K562 (cell line): ENCODE measurements around the gene AUNIP. TPM values are rescaled to one million over a fixed set of nuclear protein-coding genes. Genes with fewer than 3 reads are reported as not detected.

ENCODE experiments used
- ATAC-seq: fragments of 200-7000 bp; cut with Tn5 transposase; 3 replicates; pipeline ENCODE4 v1.9.1; 2020; ENCODE audit warnings: moderate library complexity
- BruUV-seq: library from RNA; stranded (reverse); fragments of 400-500 nt; replicated peaks from 2 replicates; lab custom pipeline; 2021; lab: Mats Ljungman, UMichigan
- CTCF ChIA-PET: fragments of 300-600 bp; formaldehyde crosslinking; extraction: SDS; loops from one replicate; lab custom pipeline; 2021; ENCODE audit warnings: low intra/inter-chr PET ratio; lab: Yijun Ruan, JAX
- POLR2A ChIA-PET: fragments of 300-600, 350-650 bp; sonication (Branson Sonifier 250); formaldehyde crosslinking; extraction: SDS; loops from one replicate; lab custom pipeline; 2021; ENCODE audit warnings: antibody characterized with exemption, inconsistent platforms; lab: Yijun Ruan, JAX
- DNase-seq, 4 experiments: peaks; one replicate each; pipeline versions ENCODE4 v3.0.0 to v3.0.0-alpha.2; 2011 to 2018; ENCODE audit warnings: low spot score in 3 of 4, mixed read lengths in 3 of 4; ENCODE audit errors: extremely low read depth in 1 of 4
- FAIRE-seq: peaks from 2 replicates; lab custom pipeline; 2011; peaks lifted over from hg19 to GRCh38; lab: Jason Lieb, UNC
- H2AFZ ChIP-seq: 2 replicates; pipeline ENCODE4 v1.6.0; 2011; ENCODE audit warnings: low read depth, low read length, control low read depth, inconsistent platforms
- H3K27ac ChIP-seq: fragments of 200-600 bp; 3 replicates; pipeline ENCODE4 v1.8.0; 2011; ENCODE audit warnings: low read depth, mild to moderate bottlenecking, control low read depth, inconsistent platforms, low read length, moderate library complexity, mixed read lengths; ENCODE audit errors: extremely low read depth
- H3K27me3 ChIP-seq, 2 experiments: fragments of 300-600 bp in 1 of 2; 2 replicates in 1 of 2; 3 replicates in 1 of 2; pipeline versions ENCODE4 v1.6.0 to v1.8.0; 2011; ENCODE audit warnings: inconsistent platforms in 2 of 2, low read length in 2 of 2, mild to moderate bottlenecking in 1 of 2, mixed read lengths in 1 of 2, moderate library complexity in 1 of 2; ENCODE audit not compliant: control insufficient read depth in 2 of 2, insufficient read depth in 2 of 2
- H3K36me3 ChIP-seq: fragments of 300-600 bp; 3 replicates; pipeline ENCODE4 v1.8.0; 2011; ENCODE audit warnings: mild to moderate bottlenecking, low read length, inconsistent platforms; ENCODE audit not compliant: control insufficient read depth, insufficient read depth
- H3K4me1 ChIP-seq, 2 experiments: fragments of 200-600 bp in 1 of 2; replicated peaks in 1 of 2; 2 replicates in 1 of 2; 3 replicates in 1 of 2; pipeline versions ENCODE4 v1.5.1 to v1.8.0; 2011; ENCODE audit warnings: inconsistent platforms in 2 of 2, low read length in 2 of 2, mild to moderate bottlenecking in 1 of 2, mixed read lengths in 1 of 2, moderate library complexity in 1 of 2; ENCODE audit not compliant: control insufficient read depth in 2 of 2, insufficient read depth in 2 of 2
- H3K4me2 ChIP-seq: 2 replicates; pipeline ENCODE4 v1.6.1; 2011; ENCODE audit warnings: low read length, control low read depth, inconsistent platforms, mixed read lengths; ENCODE audit not compliant: insufficient read depth
- H3K4me3 ChIP-seq: fragments of 200-600 bp; sonication (generic), shearing (Covaris generic); 2 replicates; pipeline ENCODE4 v1.5.1; 2016; ENCODE audit warnings: control low read depth, inconsistent platforms
- H3K79me2 ChIP-seq: fragments of 200-600 bp; 3 replicates; pipeline ENCODE4 v1.8.0; 2011; ENCODE audit warnings: low read length, inconsistent platforms; ENCODE audit not compliant: control insufficient read depth, insufficient read depth
- H3K9ac ChIP-seq, 2 experiments: 2 replicates each; pipeline versions ENCODE4 v1.6.0 to v1.6.1; 2011; ENCODE audit warnings: low read depth in 2 of 2, low read length in 2 of 2, control low read depth in 1 of 2, inconsistent platforms in 1 of 2, mild to moderate bottlenecking in 1 of 2, mixed read lengths in 1 of 2; ENCODE audit not compliant: insufficient read depth in 1 of 2
- H3K9me1 ChIP-seq: one replicate; pipeline ENCODE4 v1.6.0; 2011; ENCODE audit warnings: inconsistent platforms, mild to moderate bottlenecking, low read length, moderate library complexity; ENCODE audit not compliant: control insufficient read depth, insufficient read depth
- H3K9me3 ChIP-seq: replicated peaks from 2 replicates; pipeline ENCODE4 v1.5.1; 2011; ENCODE audit warnings: low read depth, low read length, inconsistent platforms; ENCODE audit not compliant: control insufficient read depth, insufficient read depth
- H4K20me1 ChIP-seq: replicated peaks from 2 replicates; pipeline ENCODE4 v1.6.1; 2011; ENCODE audit warnings: low read length, inconsistent platforms, mixed read lengths; ENCODE audit not compliant: control insufficient read depth, insufficient read depth
- C11orf30 ChIP-seq: fragments of 450-650 bp; IDR thresholded peaks from 2 replicates; pipeline ENCODE4 v1.6.1; 2016; ENCODE audit warnings: low read depth, mild to moderate bottlenecking
- DDX20 ChIP-seq: fragments of 450-650 bp; IDR thresholded peaks from 2 replicates; pipeline ENCODE4 v1.6.1; 2016; ENCODE audit warnings: missing genetic modification characterization, low read depth, mild to moderate bottlenecking, missing compliant biosample characterization, moderate library complexity
- ETS1 ChIP-seq: conservative IDR thresholded peaks from 2 replicates; pipeline ENCODE4 v1.6.1; 2011; ENCODE audit warnings: low read depth, mild to moderate bottlenecking, low read length; ENCODE audit not compliant: control insufficient read depth
- JUN ChIP-seq, 2 experiments: sonication (generic) in 1 of 2; formaldehyde crosslinking in 1 of 2; IDR thresholded peaks; 2 replicates each; pipeline versions ENCODE4 v1.6.1 to v1.8.0; 2012 to 2022; ENCODE audit warnings: borderline replicate concordance in 2 of 2, mild to moderate bottlenecking in 2 of 2, improper control_type of control experiment in 1 of 2, low read depth in 1 of 2, low read length in 1 of 2, missing genetic modification reagents in 1 of 2
- MAFG ChIP-seq: fragments of 450-650 bp; conservative IDR thresholded peaks from 2 replicates; pipeline ENCODE4 v1.6.1; 2016; ENCODE audit warnings: missing genetic modification characterization, missing compliant biosample characterization
- NFE2 ChIP-seq: IDR thresholded peaks from 2 replicates; pipeline ENCODE4 v1.6.1; 2014; ENCODE audit warnings: antibody characterized with exemption, low read depth
- NR2C2 ChIP-seq, 2 experiments: fragments of 200-800 bp in 1 of 2; sonication (Bioruptor generic) in 1 of 2; sonication (generic) in 1 of 2; formaldehyde crosslinking in 1 of 2; IDR thresholded peaks; 2 replicates each; pipeline versions ENCODE4 v1.6.1 to v1.8.0; 2016 to 2022; ENCODE audit warnings: mild to moderate bottlenecking in 1 of 2, missing compliant biosample characterization in 1 of 2, missing genetic modification characterization in 1 of 2, missing genetic modification reagents in 1 of 2
- PHF20 ChIP-seq: fragments of 450-650 bp; IDR thresholded peaks from 2 replicates; pipeline ENCODE4 v1.6.1; 2018; ENCODE audit not compliant: partially characterized antibody
- POLR2G ChIP-seq: fragments of 200-400 bp; formaldehyde crosslinking; IDR thresholded peaks from 2 replicates; pipeline ENCODE4 v1.6.1; 2017; ENCODE audit warnings: low read depth, mild to moderate bottlenecking, antibody characterized with exemption, low read length, moderate library complexity
- POLR3G ChIP-seq: IDR thresholded peaks from 2 replicates; pipeline ENCODE4 v1.6.1; 2011; ENCODE audit not compliant: insufficient read length, insufficient replicate concordance; ENCODE audit errors: extremely low read depth
- PRMT5 ChIP-seq: sonication (generic); formaldehyde crosslinking; IDR thresholded peaks from 2 replicates; pipeline ENCODE4 v1.5.0; 2020; ENCODE audit warnings: missing genetic modification reagents
- SREBF1 ChIP-seq: fragments of 150-350 bp; IDR thresholded peaks from 2 replicates; pipeline ENCODE4 v1.6.1; 2014; ENCODE audit warnings: antibody characterized with exemption, low read depth, low read length, borderline replicate concordance
- SUPT5H ChIP-seq: fragments of 450-650 bp; IDR thresholded peaks from 2 replicates; pipeline ENCODE4 v1.6.1; 2016
- TOE1 ChIP-seq, 2 experiments: fragments of 450-650 bp in 1 of 2; sonication (generic) in 1 of 2; formaldehyde crosslinking in 1 of 2; IDR thresholded peaks; 2 replicates each; pipeline versions ENCODE4 v1.7.1 to v1.8.0; 2016 to 2022; ENCODE audit warnings: borderline replicate concordance in 2 of 2, mild to moderate bottlenecking in 2 of 2, antibody characterized with exemption in 1 of 2, inconsistent platforms in 1 of 2, low read depth in 1 of 2, missing genetic modification reagents in 1 of 2, moderate library complexity in 1 of 2
- TSC22D4 ChIP-seq: fragments of 450-650 bp; IDR thresholded peaks from 2 replicates; pipeline ENCODE4 v1.6.1; 2016; ENCODE audit warnings: missing genetic modification characterization, missing biosample characterization, control low read depth
- VEZF1 ChIP-seq: fragments of 200-800 bp; sonication (Bioruptor generic); IDR thresholded peaks from 2 replicates; pipeline ENCODE4 v1.6.1; 2017; ENCODE audit warnings: missing genetic modification characterization, missing compliant biosample characterization
- ZFPM2 ChIP-seq: fragments of 250-450 bp; sonication (Bioruptor Pico); IDR thresholded peaks from 2 replicates; pipeline ENCODE4 v1.5.1; 2022; ENCODE audit warnings: mild to moderate bottlenecking
- ZNF316 ChIP-seq: fragments of 450-650 bp; IDR thresholded peaks from 2 replicates; pipeline ENCODE4 v1.6.1; 2016
- ZNF384 ChIP-seq: IDR thresholded peaks from 2 replicates; pipeline ENCODE4 v1.6.1; 2012; ENCODE audit warnings: low read depth, low read length, improper control_type of control experiment
- ZNF551 ChIP-seq: fragments of 250-450 bp; sonication (Bioruptor Pico); IDR thresholded peaks from 2 replicates; pipeline ENCODE4 v1.5.0; 2021; ENCODE audit warnings: mild to moderate bottlenecking, moderate library complexity
- ZNF57 ChIP-seq: fragments of 450-650 bp; formaldehyde crosslinking; IDR thresholded peaks from 2 replicates; pipeline ENCODE4 v1.4.0; 2020; ENCODE audit warnings: mild to moderate bottlenecking, moderate library complexity
- ZNF583 ChIP-seq: fragments of 250-450 bp; sonication (Bioruptor Pico); IDR thresholded peaks from 2 replicates; pipeline ENCODE4 v1.4.0; 2020
- WGBS: fragments of 100-300 bp; shearing (Covaris generic); methylation state at CpG from one replicate; pipeline ENCODE4 v1.1.6; 2016; ENCODE audit warnings: low coverage, mixed read lengths; ENCODE audit not compliant: insufficient coverage; ENCODE audit errors: missing lambda C conversion rate; 5-methylcytosine and 5-hydroxymethylcytosine counted together
- in situ Hi-C: fragments of 300-500 bp; cut with MboI; formaldehyde crosslinking; loops from 4 replicates; pipeline ENCODE4 v1.15.0; 2018; ENCODE audit warnings: inconsistent platforms, mixed read lengths
- intact Hi-C: fragments of 100-400 bp; cut with micrococcal nuclease; formaldehyde crosslinking; loops from 2 replicates; pipeline ENCODE4 v1.14.2; 2022
- polyA plus RNA-seq, 8 experiments: library from polyadenylated mRNA; depleted of rRNA in 4 of 8; stranded (reverse) in 5 of 8; unstranded in 3 of 8; fragments of >200 nt; fragmentation: Nextera tagmentation in 2 of 8; fragmentation: Illumina TruSeq in 1 of 8; extraction: Ambion mirVana in 2 of 8; extraction: Trizol in 1 of 8; gene quantifications; 2 replicates each; pipeline versions ENCODE4 v1.2.1 to v1.2.3, GENCODE V29; 2011 to 2014; ENCODE audit warnings: inconsistent platforms in 1 of 8, missing spikeins in 1 of 8
- total RNA-seq, 7 experiments: library from RNA; depleted of rRNA in 6 of 7; stranded (reverse); fragments of >200 nt in 6 of 7; fragmentation: Illumina TruSeq in 2 of 7; extraction: Trizol in 2 of 7; gene quantifications; 2 replicates each; pipeline versions ENCODE4 v1.2.1 to v1.2.3, GENCODE V29; 2011 to 2021; ENCODE audit warnings: low replicate concordance in 1 of 7

The AUNIP gene
- total and polyA plus RNA-seq, 9 of the 15 experiments (the other 6 are each of a cell fraction or from before 2014, with no cell fraction given) = 12.1 to 53.8 (median 47.1) TPM

DNA sequence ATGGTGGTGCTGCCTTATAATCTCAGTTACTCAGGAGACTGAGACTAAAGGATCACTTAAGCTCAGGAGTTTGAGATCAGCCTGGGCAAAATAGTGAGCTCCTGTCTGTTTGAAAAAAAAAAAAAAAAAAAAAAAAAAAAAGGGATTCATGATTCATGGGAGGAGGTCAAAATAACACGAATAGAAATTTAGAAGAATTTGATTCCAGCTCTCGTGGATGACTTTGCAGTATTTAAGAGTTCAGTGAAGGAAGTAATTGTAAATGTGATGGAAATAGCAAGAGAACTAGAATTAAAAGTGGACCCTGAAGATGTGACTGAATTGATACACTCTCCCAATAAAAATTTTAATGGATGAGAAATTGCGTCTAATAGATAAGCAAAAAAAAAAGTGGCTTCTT lies 15.8 kb downstream of the AUNIP start:
- Histone ChIP-seq H4K20me1 (peaks cover 6% of the 10 kb centered on the region; the same call in 1 of the 2 replicates), H3K4me3 (no peak overlapping the region), H3K9me3 (no peaks in the 10 kb centered on the region), H3K27me3 (no peaks in the 10 kb centered on the region), H2AFZ (no peak overlapping the region), H3K27ac (no peak overlapping the region), H3K9ac (no peak overlapping the region), H3K9me1 (no peaks in the 10 kb centered on the region), H3K79me2 (peaks cover 88% of the 10 kb centered on the region), H3K4me1 (peaks cover 0 to 15% of the 10 kb centered on the region in 2 experiments; a peak in 3 of 5 replicates), H3K4me2 (no peak overlapping the region), H3K36me3 (peaks cover 31% of the 10 kb centered on the region)
- intact Hi-C loops (no loop called here), in situ Hi-C loops (no loop called here)
- POLR2A ChIA-PET = interaction anchor here (0.7 to 10.8 kb wide), 4 partner anchors 13 to 53 kb away, joined by 3 to 108 read pairs (median 4); no protein-coding TSS in a partner anchor
- CTCF ChIA-PET = no interaction called here
- FAIRE-seq = no peak
- DNase-seq = no peak
- WGBS = 76% methylated on average over 3 of the region's 3 CpGs
- BruUV-seq = no TSS peak
- no peak for ATAC-seq
- TF ChIP-seq DDX20 (tag) (no peak), SREBF1 (no peak), PRMT5 (CRISPR knock-in tag) (no peak), VEZF1 (CRISPR knock-in tag) (no peak), JUN (IDR thresholded peaks at IDR 0.05; ENCODE audit: borderline replicate concordance, low read depth, low read length) (no peak), JUN (CRISPR knock-in tag; IDR thresholded peaks at IDR 0.05; ENCODE audit: borderline replicate concordance) (no peak), ZNF384 (0 out of 2 replicates have a peak, but pooled peaks have one; percentile 11), ZNF583 (CRISPR knock-in tag) (no peak), NR2C2 (CRISPR knock-in tag; IDR thresholded peaks at IDR 0.05) (no peak), NR2C2 (tag; IDR thresholded peaks at IDR 0.05) (no peak), POLR2G (no peak), ZFPM2 (CRISPR knock-in tag) (no peak), TOE1 (IDR thresholded peaks at IDR 0.05; ENCODE audit: borderline replicate concordance) (no peak), TOE1 (CRISPR knock-in tag; IDR thresholded peaks at IDR 0.05; ENCODE audit: borderline replicate concordance, low read depth) (no peak), C11orf30 (peak; percentile 19; the same call in 1 of the 2 replicates), MAFG (tag) (peak; percentile 51; the same call in 1 of the 2 replicates), PHF20 (no peak), ETS1 (no peak), POLR3G (no peak), NFE2 (0 out of 2 replicates have a peak, but pooled peaks have one; percentile 12), TSC22D4 (tag) (no peak), ZNF316 (peak; percentile 43; the same call in 1 of the 2 replicates), SUPT5H (no peak), ZNF57 (no peak), ZNF551 (no peak)
